IMR-90 (cell line): ENCODE measurements around the gene SHC2. TPM values are rescaled to one million over a fixed set of nuclear protein-coding genes. Genes with fewer than 3 reads are reported as not detected.

Experiments
- ATAC-seq: fragments of 200-7000 bp; cut with Tn5 transposase; 2 replicates; pipeline ENCODE4 v1.9.1; 2020; ENCODE audit warnings: low read depth, mild to moderate bottlenecking, moderate library complexity
- BruUV-seq: library from RNA; stranded (reverse); fragments of 400-500 nt; replicated peaks from 2 replicates; lab custom pipeline; 2021; lab: Mats Ljungman, UMichigan
- CTCF ChIA-PET: fragments of 300-600 bp; formaldehyde crosslinking; extraction: SDS; loops from one replicate; lab custom pipeline; 2021; ENCODE audit warnings: antibody characterized with exemption; lab: Yijun Ruan, JAX
- POLR2A ChIA-PET: fragments of 300-600 bp; sonication (Branson Sonifier 250); formaldehyde crosslinking; loops from one replicate; lab custom pipeline; 2022; ENCODE audit warnings: antibody characterized with exemption; ENCODE audit not compliant: unreplicated experiment; lab: Charles Lee
- DNase-seq: peaks from one replicate; pipeline ENCODE4 v3.0.0; 2013
- H2AFZ ChIP-seq: replicated peaks from 2 replicates; pipeline ENCODE3; 2013; ENCODE audit warnings: low read length, mild to moderate bottlenecking; ENCODE audit not compliant: poor library complexity
- H2AK5ac ChIP-seq: 2 replicates; pipeline ENCODE4 v1.6.1; 2013; ENCODE audit warnings: low read depth, low read length, inconsistent platforms
- H2AK9ac ChIP-seq: replicated peaks from 2 replicates; pipeline ENCODE3; 2013; ENCODE audit warnings: mild to moderate bottlenecking, low read depth, low read length, moderate library complexity; ENCODE audit not compliant: poor library complexity
- H2BK120ac ChIP-seq: 2 replicates; pipeline ENCODE4 v1.6.1; 2013; ENCODE audit warnings: low read depth, low read length, inconsistent platforms
- H2BK15ac ChIP-seq: 3 replicates; pipeline ENCODE4 v1.6.1; 2013; ENCODE audit warnings: low read depth, low read length, inconsistent platforms
- H2BK20ac ChIP-seq: 2 replicates; pipeline ENCODE4 v1.6.1; 2013; ENCODE audit warnings: low read depth, mild to moderate bottlenecking, inconsistent platforms, low read length, moderate library complexity
- H2BK5ac ChIP-seq: 2 replicates; pipeline ENCODE4 v1.6.1; 2013; ENCODE audit warnings: mild to moderate bottlenecking, low read depth, low read length, inconsistent platforms; ENCODE audit not compliant: poor library complexity, severe bottlenecking
- H3K14ac ChIP-seq: replicated peaks from 2 replicates; pipeline ENCODE4 v1.6.1; 2013; ENCODE audit warnings: low read depth, low read length, inconsistent platforms
- H3K18ac ChIP-seq: 2 replicates; pipeline ENCODE4 v1.6.1; 2013; ENCODE audit warnings: low read depth, low read length, control low read depth
- H3K23ac ChIP-seq: 2 replicates; pipeline ENCODE4 v1.6.1; 2013; ENCODE audit warnings: low read depth, low read length, inconsistent platforms
- H3K27ac ChIP-seq: 2 replicates; pipeline ENCODE4 v1.5.1; 2013; ENCODE audit warnings: mild to moderate bottlenecking, control low read depth, low read length; ENCODE audit not compliant: insufficient read depth
- H3K27me3 ChIP-seq: 2 replicates; pipeline ENCODE4 v1.6.1; 2013; ENCODE audit warnings: low read length; ENCODE audit not compliant: control insufficient read depth, insufficient read depth
- H3K36me3 ChIP-seq: 2 replicates; pipeline ENCODE4 v1.6.1; 2013; ENCODE audit warnings: low read length, mixed read lengths; ENCODE audit not compliant: control insufficient read depth, insufficient read depth
- H3K4ac ChIP-seq: 2 replicates; pipeline ENCODE4 v1.6.1; 2013; ENCODE audit warnings: low read depth, low read length, inconsistent platforms
- H3K4me1 ChIP-seq: 2 replicates; pipeline ENCODE4 v1.6.1; 2013; ENCODE audit warnings: low read length, mixed read lengths; ENCODE audit not compliant: control insufficient read depth, insufficient read depth
- H3K4me2 ChIP-seq: 2 replicates; pipeline ENCODE4 v1.6.1; 2013; ENCODE audit warnings: low read depth, mild to moderate bottlenecking, control low read depth, low read length, moderate library complexity
- H3K4me3 ChIP-seq: 2 replicates; pipeline ENCODE4 v1.5.1; 2013; ENCODE audit warnings: low read depth, mild to moderate bottlenecking, control low read depth, low read length, moderate library complexity; ENCODE audit not compliant: insufficient read depth
- H3K56ac ChIP-seq: 2 replicates; pipeline ENCODE4 v1.6.1; 2013; ENCODE audit warnings: low read length, inconsistent platforms; ENCODE audit not compliant: insufficient read depth; ENCODE audit errors: extremely low read depth
- H3K79me1 ChIP-seq, 2 experiments: 2 replicates each; pipeline ENCODE4 v1.6.1; 2013; ENCODE audit warnings: low read length in 2 of 2, inconsistent platforms in 1 of 2, low read depth in 1 of 2
- H3K9ac ChIP-seq: 2 replicates; pipeline ENCODE4 v1.6.1; 2013; ENCODE audit warnings: low read depth, low read length, control low read depth
- H3K9me1 ChIP-seq: 2 replicates; pipeline ENCODE4 v1.6.1; 2013; ENCODE audit warnings: low read length, inconsistent platforms; ENCODE audit not compliant: insufficient read depth
- H3K9me3 ChIP-seq: 2 replicates; pipeline ENCODE4 v1.6.1; 2013; ENCODE audit warnings: low read length; ENCODE audit not compliant: control insufficient read depth, insufficient read depth
- H4K20me1 ChIP-seq: 2 replicates; pipeline ENCODE4 v1.6.1; 2013; ENCODE audit warnings: low read length, inconsistent platforms; ENCODE audit not compliant: insufficient read depth
- H4K5ac ChIP-seq: 2 replicates; pipeline ENCODE4 v1.6.1; 2013; ENCODE audit warnings: mild to moderate bottlenecking, low read depth, low read length, control low read depth
- H4K8ac ChIP-seq, 2 experiments: 2 replicates each; pipeline ENCODE4 v1.6.1; 2013; ENCODE audit warnings: low read depth in 2 of 2, low read length in 2 of 2, control low read depth in 1 of 2, inconsistent platforms in 1 of 2
- H4K91ac ChIP-seq: 2 replicates; pipeline ENCODE4 v1.6.1; 2013; ENCODE audit warnings: low read depth, low read length, inconsistent platforms; ENCODE audit not compliant: insufficient read depth
- BHLHE40 ChIP-seq: fragments of 150-350 bp; IDR thresholded peaks from 2 replicates; pipeline ENCODE4 v1.6.1; 2016; ENCODE audit warnings: mild to moderate bottlenecking, low read depth, low read length
- CEBPB ChIP-seq: IDR thresholded peaks from 2 replicates; pipeline ENCODE4 v1.6.1; 2012; ENCODE audit warnings: low read depth, low read length, improper control_type of control experiment
- CHD1 ChIP-seq: IDR thresholded peaks from 2 replicates; pipeline ENCODE4 v1.6.1; 2012; ENCODE audit warnings: low read depth, low read length, improper control_type of control experiment
- FOS ChIP-seq: fragments of 150-350 bp; IDR thresholded peaks from 2 replicates; pipeline ENCODE4 v1.6.1; 2016; ENCODE audit warnings: low read depth, low read length
- MAFK ChIP-seq: IDR thresholded peaks from 2 replicates; pipeline ENCODE4 v1.6.1; 2012; ENCODE audit warnings: low read depth, low read length, improper control_type of control experiment
- MAZ ChIP-seq: IDR thresholded peaks from 2 replicates; pipeline ENCODE4 v1.6.1; 2012; ENCODE audit warnings: low read depth, mild to moderate bottlenecking, low read length, improper control_type of control experiment, moderate library complexity, borderline replicate concordance
- MXI1 ChIP-seq: IDR thresholded peaks from 2 replicates; pipeline ENCODE4 v1.6.1; 2012; ENCODE audit warnings: low read depth, mild to moderate bottlenecking, low read length, moderate library complexity, borderline replicate concordance
- NFE2L2 ChIP-seq: fragments of 150-350 bp; IDR thresholded peaks from 2 replicates; pipeline ENCODE4 v1.6.1; 2016; ENCODE audit warnings: low read depth, mild to moderate bottlenecking, low read length
- POLR2A ChIP-seq: IDR thresholded peaks from 2 replicates; pipeline ENCODE4 v1.6.1; 2012; ENCODE audit warnings: mild to moderate bottlenecking, low read depth, low read length
- RAD21 ChIP-seq: IDR thresholded peaks from 2 replicates; pipeline ENCODE4 v1.6.1; 2012; ENCODE audit warnings: low read length, improper control_type of control experiment
- RCOR1 ChIP-seq: IDR thresholded peaks from 2 replicates; pipeline ENCODE4 v1.6.1; 2012; ENCODE audit warnings: mild to moderate bottlenecking, low read length, improper control_type of control experiment; ENCODE audit not compliant: insufficient replicate concordance
- RFX5 ChIP-seq: IDR thresholded peaks from 2 replicates; pipeline ENCODE4 v1.8.0; 2012; ENCODE audit warnings: low read depth, mild to moderate bottlenecking, low read length, moderate library complexity
- SMC3 ChIP-seq: fragments of 150-350 bp; IDR thresholded peaks from 2 replicates; pipeline ENCODE4 v1.6.1; 2016; ENCODE audit warnings: low read depth, mild to moderate bottlenecking, antibody characterized with exemption, low read length, moderate library complexity
- WGBS, 2 experiments: methylation state at CpG; one replicate each; pipeline versions ENCODE4 v1.1.5 to v1.1.7; 2013; ENCODE audit warnings: missing lambda C conversion rate in 2 of 2; ENCODE audit not compliant: insufficient read length in 1 of 2; ENCODE audit errors: extremely low coverage in 2 of 2; 5-methylcytosine and 5-hydroxymethylcytosine counted together
- dilution Hi-C: fragments of 300-500 bp; cut with HindIII; formaldehyde crosslinking; loops from one replicate; pipeline ENCODE4 v1.14.3; 2018; ENCODE audit warnings: low sequenced_read_pairs; ENCODE audit not compliant: unreplicated experiment
- in situ Hi-C: fragments of 300-500 bp; cut with MboI; formaldehyde crosslinking; loops from 3 replicates; pipeline ENCODE4 v1.14.3; 2019; ENCODE audit warnings: low sequenced_read_pairs, inconsistent platforms, mixed read lengths
- intact Hi-C: fragments of 100-400 bp; cut with micrococcal nuclease; formaldehyde crosslinking; loops from 2 replicates; pipeline ENCODE4 v1.10.0; 2022
- polyA plus RNA-seq, 3 experiments: library from polyadenylated mRNA; depleted of rRNA; stranded (reverse); fragments of >200 nt; gene quantifications; 2 replicates each; pipeline ENCODE4 v1.2.3, GENCODE V29; 2012; ENCODE audit warnings: low replicate concordance in 1 of 3
- total RNA-seq: library from RNA; depleted of rRNA; stranded (reverse); fragments of >200 nt; gene quantifications from 2 replicates; pipeline ENCODE4 v1.2.3, GENCODE V29; 2012
- TF ChIP-seq, protein P1 (sequence below): fragments of 150-350 bp; IDR thresholded peaks from 2 replicates; pipeline ENCODE4 v1.6.1; 2017; ENCODE audit warnings: mild to moderate bottlenecking, antibody characterized with exemption, low read length, low read depth
- TF ChIP-seq, protein P2 (sequence below): fragments of 150-350 bp; IDR thresholded peaks from 2 replicates; pipeline ENCODE4 v1.6.1; 2016; ENCODE audit warnings: low read depth, mild to moderate bottlenecking, low read length, moderate library complexity, borderline replicate concordance

The SHC2 gene
- total and polyA plus RNA-seq, 2 of the 4 experiments (the other 2 are of a cell fraction): 0.68 TPM; not detected in 1

DNA sequence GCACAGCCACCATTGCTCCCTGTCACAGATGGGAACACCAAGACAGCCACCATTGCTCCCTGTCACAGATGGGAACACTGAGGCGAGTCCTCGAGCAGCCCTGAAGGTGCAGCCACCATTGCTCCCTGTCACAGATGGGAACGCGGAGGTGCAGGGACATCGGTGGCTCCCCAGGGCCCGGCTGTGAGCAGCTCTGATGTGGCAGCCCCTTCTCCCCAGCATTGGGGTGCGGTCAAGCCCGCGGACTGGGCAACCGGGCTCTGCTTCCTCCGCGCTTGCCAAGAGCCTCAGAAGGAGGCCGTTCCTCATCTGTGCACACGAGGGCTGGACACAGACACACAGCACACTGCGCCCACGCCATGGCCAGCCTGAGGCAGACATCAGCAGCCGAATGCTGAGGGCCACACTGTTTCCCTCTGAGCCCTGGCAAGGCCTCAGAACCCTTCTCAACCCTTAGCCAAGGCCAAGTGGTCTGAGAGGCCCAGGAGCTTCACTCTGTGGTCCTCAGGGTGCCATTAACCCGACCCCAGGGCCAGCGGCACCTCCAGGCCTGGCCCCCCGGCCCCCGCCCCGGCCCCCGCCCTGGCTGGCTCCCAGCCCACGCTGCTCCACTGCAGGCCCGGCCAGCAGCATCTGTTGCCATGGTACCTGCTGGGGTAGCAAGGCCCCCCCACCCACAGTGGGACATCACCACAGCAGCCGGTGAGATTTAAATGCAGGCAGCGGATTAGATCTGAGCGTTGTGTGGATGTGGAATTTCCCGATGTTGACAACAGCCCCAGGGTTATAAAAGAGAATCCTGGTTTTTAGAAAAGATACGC, 70.2 kb downstream of the SHC2 start:
- Histone ChIP-seq H3K23ac (no peak overlapping the region), H2AK5ac (no peak overlapping the region), H2AFZ (no peak overlapping the region), H3K36me3 (no peaks in the 10 kb centered on the region), H3K9me3 (peaks cover 7% of the 10 kb centered on the region; the same call in 1 of the 2 replicates), H3K9ac (no peak overlapping the region), H4K20me1 (no peaks in the 10 kb centered on the region), H3K4me2 (no peak overlapping the region), H2BK120ac (no peak overlapping the region), H3K27me3 (peaks cover 10% of the 10 kb centered on the region), H2BK5ac (no peak overlapping the region), H4K91ac (no peak overlapping the region), H3K56ac (no peak overlapping the region), H4K5ac (no peak overlapping the region), H2BK15ac (no peak overlapping the region), H3K79me1 (no peaks in the 10 kb centered on the region), H3K27ac (no peak overlapping the region), H3K14ac (no peak overlapping the region), H3K9me1 (no peaks in the 10 kb centered on the region), H3K4ac (no peak overlapping the region), H3K4me1 (no peaks in the 10 kb centered on the region), H2BK20ac (no peak overlapping the region), H3K4me3 (no peak overlapping the region), H2AK9ac (no peak overlapping the region), H3K18ac (no peak overlapping the region), H4K8ac (no peak overlapping the region)
- POLR2A ChIA-PET: no interaction called here
- 86% methylated on average over 13 of the region's 30 CpGs; no CpG with 5 or more reads in 1 of the 2 experiments for WGBS, 2 experiments
- intact Hi-C loops: no loop called here
- no TSS peak for BruUV-seq
- dilution Hi-C loops: no loop called here
- DNase-seq (no peak), ATAC-seq (no peak)
- CTCF ChIA-PET: no interaction called here
- in situ Hi-C loops: no loop called here
- TF ChIP-seq SMC3 (no peak), POLR2A (no peak), BHLHE40 (no peak), NFE2L2 (no peak), CEBPB (no peak), MAFK (no peak), RAD21 (no peak), MXI1 (no peak), RCOR1 (no peak), CHD1 (no peak), RFX5 (no peak), FOS (no peak), MAZ (no peak)
- TF ChIP-seq, protein P1, sequence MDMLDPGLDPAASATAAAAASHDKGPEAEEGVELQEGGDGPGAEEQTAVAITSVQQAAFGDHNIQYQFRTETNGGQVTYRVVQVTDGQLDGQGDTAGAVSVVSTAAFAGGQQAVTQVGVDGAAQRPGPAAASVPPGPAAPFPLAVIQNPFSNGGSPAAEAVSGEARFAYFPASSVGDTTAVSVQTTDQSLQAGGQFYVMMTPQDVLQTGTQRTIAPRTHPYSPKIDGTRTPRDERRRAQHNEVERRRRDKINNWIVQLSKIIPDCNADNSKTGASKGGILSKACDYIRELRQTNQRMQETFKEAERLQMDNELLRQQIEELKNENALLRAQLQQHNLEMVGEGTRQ: no peak
- TF ChIP-seq, protein P2, sequence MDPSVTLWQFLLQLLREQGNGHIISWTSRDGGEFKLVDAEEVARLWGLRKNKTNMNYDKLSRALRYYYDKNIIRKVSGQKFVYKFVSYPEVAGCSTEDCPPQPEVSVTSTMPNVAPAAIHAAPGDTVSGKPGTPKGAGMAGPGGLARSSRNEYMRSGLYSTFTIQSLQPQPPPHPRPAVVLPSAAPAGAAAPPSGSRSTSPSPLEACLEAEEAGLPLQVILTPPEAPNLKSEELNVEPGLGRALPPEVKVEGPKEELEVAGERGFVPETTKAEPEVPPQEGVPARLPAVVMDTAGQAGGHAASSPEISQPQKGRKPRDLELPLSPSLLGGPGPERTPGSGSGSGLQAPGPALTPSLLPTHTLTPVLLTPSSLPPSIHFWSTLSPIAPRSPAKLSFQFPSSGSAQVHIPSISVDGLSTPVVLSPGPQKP: no peak
